ENCODE measurements around the gene TDRD3. TPM values are rescaled to one million over a fixed set of nuclear protein-coding genes. Genes with fewer than 3 reads are reported as not detected.

Gene TDRD3
- total and polyA plus RNA-seq, 2 experiments from 2014 or later = 13.1 to 13.3 TPM

- H3K4me1 ChIP-seq (ENCODE audit: insufficient read depth) = peaks cover 27% of the 10 kb centered on the region
- peak overlapping the region; percentile 83 for H3K27ac ChIP-seq (ENCODE audit: low read depth)
- H3K9me2 ChIP-seq (ENCODE audit: insufficient read depth) = no peaks in the 10 kb centered on the region
- Mint-ChIP-seq H3K27me3 (ENCODE audit: insufficient read depth, low read depth, poor library complexity) (peaks cover 10% of the 10 kb centered on the region), H3K27ac (peak overlapping the region; percentile 96), H3K9me3 (no peaks in the 10 kb centered on the region; the same call in 2 of the 3 replicates), H3K36me3 (ENCODE audit: low read depth) (no peaks in the 10 kb centered on the region), H3K4me1 (peaks cover 37% of the 10 kb centered on the region), H3K4me3 (peak overlapping the region; percentile 93)
- H3K4me3 ChIP-seq = peak overlapping the region; percentile 91
- no peaks in the 10 kb centered on the region for H4K20me1 ChIP-seq (replicated peaks; ENCODE audit: insufficient read depth)
- H2AFZ ChIP-seq = peak overlapping the region; percentile 95
- no peaks in the 10 kb centered on the region for H3K36me3 ChIP-seq (ENCODE audit: insufficient read depth)
- no peaks in the 10 kb centered on the region for H3K27me3 ChIP-seq (ENCODE audit: insufficient read depth)
- DNase-seq (ENCODE audit: low spot score) = peak; percentile 75
- H3K79me2 ChIP-seq (replicated peaks; ENCODE audit: insufficient read depth) = peaks cover 49% of the 10 kb centered on the region
- no peaks in the 10 kb centered on the region for H3F3A ChIP-seq (replicated peaks; ENCODE audit: low read depth)
- peak; percentile 25 for ATAC-seq
- H3K4me2 ChIP-seq = peak overlapping the region; percentile 88
- TF ChIP-seq ZNF331 (CRISPR knock-in tag; IDR thresholded peaks at IDR 0.05; ENCODE audit: low read depth) = no peak
- TF ChIP-seq POLR2AphosphoS5 (IDR thresholded peaks at IDR 0.05; ENCODE audit: low read depth) = 0 out of 2 replicates have a peak, but pooled peaks have one; percentile 16
- TF ChIP-seq NANOG (IDR thresholded peaks at IDR 0.05; ENCODE audit: borderline replicate concordance) = no peak
These were observed 821 bp downstream of the TDRD3 start for GRCh38 chr13:60397704-60398378.

- no peaks in the 10 kb centered on the region for H3F3A ChIP-seq (replicated peaks; ENCODE audit: low read depth)
- Mint-ChIP-seq H3K27me3 (ENCODE audit: insufficient read depth, low read depth, poor library complexity) (peaks cover 10% of the 10 kb centered on the region), H3K9me3 (no peaks in the 10 kb centered on the region; the same call in 2 of the 3 replicates), H3K4me3 (peak overlapping the region; percentile 93), H3K36me3 (ENCODE audit: low read depth) (no peaks in the 10 kb centered on the region), H3K4me1 (peaks cover 37% of the 10 kb centered on the region), H3K27ac (peak overlapping the region; percentile 96)
- H3K4me2 ChIP-seq = peak overlapping the region; percentile 88
- H2AFZ ChIP-seq = peak overlapping the region; percentile 95
- H3K4me1 ChIP-seq (ENCODE audit: insufficient read depth) = peaks cover 26% of the 10 kb centered on the region
- no peaks in the 10 kb centered on the region for H3K27me3 ChIP-seq (ENCODE audit: insufficient read depth)
- H3K79me2 ChIP-seq (replicated peaks; ENCODE audit: insufficient read depth) = peaks cover 55% of the 10 kb centered on the region
- H3K9me2 ChIP-seq (ENCODE audit: insufficient read depth) = no peaks in the 10 kb centered on the region
- DNase-seq (ENCODE audit: low spot score) = no peak
- peak overlapping the region; percentile 91 for H3K4me3 ChIP-seq
- H4K20me1 ChIP-seq (replicated peaks; ENCODE audit: insufficient read depth) = no peaks in the 10 kb centered on the region
- ATAC-seq = no peak
- no peaks in the 10 kb centered on the region for H3K36me3 ChIP-seq (ENCODE audit: insufficient read depth)
- H3K27ac ChIP-seq (ENCODE audit: low read depth) = peak overlapping the region; percentile 83; the same call in 1 of the 2 replicates
- TF ChIP-seq ETS1 (IDR thresholded peaks at IDR 0.05) (no peak), EZH2phosphoT487 (IDR thresholded peaks at IDR 0.05; ENCODE audit: unreplicated experiment) (no peak), EZH2 (IDR thresholded peaks at IDR 0.05; ENCODE audit: low read depth, unreplicated experiment) (no peak), NANOG (IDR thresholded peaks at IDR 0.05; ENCODE audit: borderline replicate concordance) (no peak), ZNF462 (CRISPR knock-in tag; IDR thresholded peaks at IDR 0.05) (no peak), JUNB (IDR thresholded peaks at IDR 0.05; ENCODE audit: unreplicated experiment) (no peak), ZNF114 (CRISPR knock-in tag; IDR thresholded peaks at IDR 0.05) (no peak), ZNF331 (CRISPR knock-in tag; IDR thresholded peaks at IDR 0.05; ENCODE audit: low read depth) (no peak), REST (IDR thresholded peaks at IDR 0.05; ENCODE audit: unreplicated experiment) (no peak)
These were observed 1.4 kb downstream of the TDRD3 start for GRCh38 chr13:60398379-60398891.

Data from GM23338 (cell line).